Stimulated activated CD4-positive, alpha-beta T cell treated with anti-CD3 and anti-CD28 coated beads, TNF-alpha, amount 100 ng/mL, for 4 hours (primary cell): ENCODE data around the gene OR1F1.
A peak's percentile ranks its signal among the peaks of the same experiment; 100 is the strongest.
"Not testable (repeated sequence)": the region's sequence is repeated elsewhere in the genome, so short reads cannot be mapped to it uniquely, and the experiment has no call there.

ENCODE experiments used
- DNase-seq, 3 experiments: peaks; one replicate each; pipeline ENCODE4 v3.0.0-alpha.2; 2020; ENCODE audit warnings: low read depth in 3 of 3

Gene OR1F1

DNA sequence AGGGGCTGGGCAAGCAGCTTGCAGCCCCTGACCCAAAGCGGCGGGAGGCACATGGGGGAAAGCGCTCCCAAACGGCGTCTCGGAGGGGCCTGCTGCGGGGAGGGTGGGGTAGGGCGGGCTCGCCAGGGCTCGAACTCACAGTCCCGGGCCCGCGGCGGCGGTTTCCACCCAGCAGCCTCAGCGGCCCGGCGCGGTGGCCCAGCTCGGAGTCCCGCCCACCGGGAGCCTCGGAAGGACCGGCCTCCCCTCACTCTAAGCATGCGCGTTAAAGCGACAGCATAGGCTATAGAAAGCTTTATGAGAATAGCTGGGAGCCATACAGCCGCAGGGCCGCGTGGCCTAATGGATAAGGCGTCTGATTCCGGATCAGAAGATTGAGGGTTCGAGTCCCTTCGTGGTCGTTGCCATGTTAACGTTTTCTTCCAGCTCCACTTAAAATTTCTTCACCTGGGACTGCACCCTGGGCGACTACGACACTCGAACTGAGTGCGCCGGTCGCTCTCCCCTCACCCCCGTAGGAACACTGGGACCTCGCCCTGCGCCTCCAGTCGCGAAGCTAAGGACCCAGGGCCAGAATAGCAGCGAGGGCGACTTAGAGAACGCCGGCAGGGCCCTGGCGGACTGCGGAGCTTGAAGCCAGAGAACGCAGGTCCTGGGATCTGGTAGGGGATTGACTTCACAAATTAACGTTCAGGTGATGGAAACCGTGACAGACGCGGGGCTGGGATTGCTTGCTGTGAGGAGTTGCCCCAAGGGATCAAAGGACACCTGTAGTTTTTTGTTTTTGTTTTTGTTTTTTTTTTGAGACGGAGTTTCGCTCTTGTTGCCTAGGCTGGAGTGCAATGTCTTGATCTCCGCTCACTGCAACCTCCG, 37.4 kb upstream of the OR1F1 start:
- peak; percentile 96 to 99 (median 97) for DNase-seq

- no peak for DNase-seq
Observed at GRCh38 chr16:3152027-3152276, 36.1 kb upstream of the OR1F1 start.

DNA sequence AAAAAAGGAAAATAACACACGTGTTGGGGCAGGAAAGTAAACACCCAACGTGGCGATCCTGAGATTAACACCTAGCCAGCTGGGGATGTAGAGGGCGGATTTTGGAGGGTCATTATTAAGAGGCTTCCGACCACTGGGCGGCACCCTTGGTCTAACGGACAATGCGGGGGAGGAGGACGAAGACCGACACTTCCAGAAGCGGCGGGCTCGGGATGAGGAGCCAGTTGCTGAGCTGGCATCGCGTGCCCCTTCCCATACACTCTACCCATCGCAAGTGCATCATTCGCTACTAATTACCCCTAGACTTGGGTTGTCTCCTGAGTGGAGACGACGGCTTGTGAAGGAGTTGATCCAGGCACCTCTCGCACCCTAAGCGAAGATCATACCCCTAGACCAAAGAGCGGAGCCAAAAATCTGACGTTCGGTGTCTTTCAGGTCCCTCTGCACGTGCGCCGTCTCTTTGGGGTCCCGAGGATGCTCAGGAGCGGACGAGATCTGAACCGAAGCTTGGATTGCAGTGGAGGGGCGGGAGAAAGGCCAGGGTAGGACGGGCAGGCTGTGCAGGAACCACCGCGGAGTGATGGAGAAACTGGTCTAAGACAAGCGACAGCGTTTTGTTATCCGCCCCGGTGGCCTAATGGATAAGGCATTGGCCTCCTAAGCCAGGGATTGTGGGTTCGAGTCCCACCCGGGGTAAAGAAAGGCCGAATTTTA, 35.6 kb upstream of the OR1F1 start:
- peak; percentile 60 to 85 (median 70) for DNase-seq

GRCh38 chr16:3152991-3153368, 35.0 kb upstream of the OR1F1 start:
- DNase-seq = no peak

DNA sequence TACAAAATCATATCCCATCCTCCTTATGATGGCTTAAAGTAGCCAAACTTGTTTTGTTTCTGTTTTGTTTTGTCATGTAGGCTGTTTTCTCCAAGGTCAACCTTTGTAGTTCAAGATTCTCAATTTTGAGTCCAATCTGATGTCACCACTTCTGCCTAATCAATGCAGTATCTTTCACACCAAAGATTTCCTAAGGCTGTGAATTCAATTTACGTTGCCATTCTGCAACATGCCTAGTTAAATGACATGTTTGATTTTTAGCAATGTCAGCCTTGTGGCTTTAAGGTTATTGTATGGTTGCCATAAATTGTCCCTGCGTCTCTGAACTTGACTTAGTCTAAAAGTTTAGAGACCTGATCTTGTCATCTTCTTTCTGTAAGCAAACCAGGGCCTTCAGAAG, 32.8 kb upstream of the OR1F1 start:
- DNase-seq = no peak

- no peak for DNase-seq
Observed at GRCh38 chr16:3155972-3156371, 32.0 kb upstream of the OR1F1 start.

GRCh38 chr16:3157229-3158025, 30.6 kb upstream of the OR1F1 start:
- DNase-seq = peak in 1 of 3 experiments; percentile 26

- DNase-seq = no peak
Observed at GRCh38 chr16:3158026-3158509, 29.9 kb upstream of the OR1F1 start.

DNA sequence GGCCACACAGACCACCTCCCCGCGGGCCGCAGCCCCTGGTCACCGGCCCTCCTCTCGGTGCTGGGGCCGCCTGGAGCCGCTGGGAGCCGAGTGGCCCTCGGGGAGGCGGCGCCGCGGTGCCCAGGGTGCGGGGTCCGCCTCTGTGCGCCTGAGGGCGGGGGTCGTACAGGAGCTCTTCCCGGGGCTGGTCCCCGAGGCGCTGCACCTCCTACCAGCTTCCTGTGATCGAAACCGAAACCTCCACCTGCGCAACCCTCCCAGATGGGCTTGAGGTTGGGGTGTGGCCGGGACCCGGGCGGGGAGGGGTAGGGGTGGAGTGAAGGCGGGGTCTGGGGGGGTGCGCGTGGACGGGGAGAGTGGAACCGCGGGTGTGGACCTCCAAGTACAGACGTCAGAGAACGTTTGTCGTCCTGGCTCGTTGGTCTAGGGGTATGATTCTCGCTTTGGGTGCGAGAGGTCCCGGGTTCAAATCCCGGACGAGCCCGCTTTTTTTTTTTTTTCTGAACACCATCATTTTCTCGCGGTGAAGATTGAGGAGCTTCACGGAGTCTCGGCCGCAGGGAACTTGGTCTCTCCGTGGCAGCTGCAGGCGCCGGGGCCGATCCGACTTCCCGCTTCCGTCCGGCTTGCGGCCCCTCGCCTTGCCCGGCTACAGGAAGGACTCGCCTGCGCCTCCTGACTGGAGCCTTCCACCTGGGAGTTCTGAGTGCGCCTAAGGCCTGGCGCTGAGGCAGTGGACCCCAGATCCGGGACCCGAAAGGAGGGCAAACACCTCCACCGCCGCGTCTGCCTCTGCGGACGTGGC, 29.3 kb upstream of the OR1F1 start:
- DNase-seq = peak; percentile 62 to 93 (median 86)

DNA sequence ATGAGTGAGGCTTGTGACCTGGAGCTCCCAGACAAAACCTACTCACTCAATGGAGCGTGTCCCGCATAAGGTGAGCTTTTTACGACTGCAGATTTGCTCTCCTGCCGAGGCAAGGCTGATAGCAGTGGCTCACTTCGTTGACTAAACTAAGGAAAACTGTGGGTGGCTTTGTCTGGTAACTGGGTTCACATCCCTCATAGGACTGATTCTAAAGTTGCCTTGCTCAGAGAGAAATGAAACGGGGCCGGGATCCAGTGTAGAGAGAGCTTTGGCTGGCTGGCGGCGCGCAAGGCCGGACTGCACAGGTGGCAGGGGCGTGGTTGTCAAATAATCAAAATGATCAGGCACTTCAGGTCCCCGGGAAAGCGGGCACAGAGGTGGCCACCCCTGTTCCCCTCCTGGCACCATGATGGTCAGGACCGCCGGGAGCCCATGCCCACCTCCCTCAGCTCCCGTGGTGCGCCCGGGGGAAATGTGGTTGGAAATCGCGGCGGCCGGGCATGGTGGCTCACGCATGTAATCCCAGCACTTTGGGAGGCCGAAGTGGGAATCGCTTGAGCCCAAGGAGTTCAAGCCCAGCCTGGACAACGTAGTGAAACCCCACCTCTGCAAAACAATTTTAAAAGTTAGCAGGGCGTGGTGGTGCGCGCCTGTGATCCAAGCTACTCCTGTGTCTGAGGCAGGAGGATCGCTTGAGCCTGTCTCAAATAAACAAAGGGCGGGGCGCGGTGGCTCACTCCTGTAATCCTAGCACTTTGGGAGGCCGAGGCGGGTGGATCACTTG, 26.6 kb upstream of the OR1F1 start:
- no peak for DNase-seq

GRCh38 chr16:3164121-3164991, 23.6 kb upstream of the OR1F1 start:
- DNase-seq = no peak

DNA sequence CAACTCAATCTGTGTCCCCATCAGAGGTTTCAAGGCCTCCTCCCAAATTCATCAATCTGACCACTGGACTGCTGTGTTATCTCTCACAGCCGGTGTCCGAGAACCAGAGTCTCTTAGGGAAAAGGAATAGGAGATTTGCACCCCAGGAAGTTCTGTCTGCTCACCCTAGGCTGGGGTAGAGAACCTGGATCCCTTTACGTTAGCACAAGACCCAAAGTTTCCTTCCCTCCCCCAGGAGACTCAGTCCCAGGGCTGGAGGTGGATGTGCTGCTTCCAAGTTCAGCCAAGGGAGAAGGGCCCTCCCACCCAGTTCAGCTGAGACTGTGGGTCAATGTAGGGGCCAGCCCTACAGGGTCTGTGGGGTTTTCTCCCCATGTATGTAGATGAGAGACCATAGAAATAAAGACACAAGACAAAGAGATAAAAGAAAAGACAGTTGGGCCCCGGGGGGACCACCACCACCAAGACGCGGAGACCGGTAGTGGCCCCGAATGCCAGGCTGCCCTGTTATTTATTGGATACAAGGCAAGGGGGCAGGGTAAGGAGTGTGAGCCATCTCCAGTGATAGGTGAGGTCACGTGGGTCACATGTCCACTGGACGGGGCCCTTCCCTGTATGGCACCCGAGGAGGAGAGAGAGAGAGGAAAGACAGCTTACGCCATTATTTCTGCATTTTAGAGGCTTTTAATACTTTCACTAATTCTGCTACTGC, 22.7 kb upstream of the OR1F1 start:
- no peak for DNase-seq

GRCh38 chr16:3166505-3166886, 21.5 kb upstream of the OR1F1 start:
- DNase-seq = no peak

GRCh38 chr16:3168729-3169128, 19.3 kb upstream of the OR1F1 start:
- DNase-seq = not testable (repeated sequence)

DNA sequence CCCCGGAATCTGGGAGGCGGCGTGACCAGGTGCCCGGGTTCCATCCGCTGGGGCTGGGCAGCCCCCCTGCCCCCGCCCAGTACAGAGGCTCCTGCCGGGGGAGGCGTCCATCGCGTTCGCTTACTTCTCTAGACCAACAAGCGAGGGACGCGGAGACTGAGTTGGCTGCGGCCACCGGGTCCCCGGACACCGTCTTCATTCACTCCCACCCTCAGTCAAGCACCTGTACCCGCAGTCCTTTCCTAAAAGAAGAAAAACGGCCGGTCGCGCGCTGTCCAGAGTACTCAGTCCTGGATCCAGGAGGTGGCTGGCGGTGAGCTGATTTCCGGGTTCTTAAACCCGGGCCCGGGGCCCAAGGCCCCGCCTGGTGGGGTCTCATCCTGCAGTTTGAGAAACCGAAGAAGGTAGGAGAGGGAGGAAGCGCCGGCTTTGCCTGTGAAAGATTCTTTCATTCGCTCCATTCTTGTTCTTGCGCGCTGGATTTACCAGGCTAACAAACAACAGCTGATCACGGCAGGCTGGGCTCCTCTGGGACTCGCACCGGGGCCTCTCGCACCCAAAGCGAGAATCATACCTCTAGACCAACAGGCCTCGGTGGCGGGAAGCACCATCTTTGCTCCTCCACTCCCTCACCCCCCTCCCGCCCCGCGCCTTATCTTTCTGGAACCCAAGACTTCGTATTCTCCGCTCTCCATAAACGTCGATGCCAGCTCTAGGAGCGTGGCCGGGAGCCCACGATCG, 17.4 kb upstream of the OR1F1 start:
- DNase-seq = no peak

DNA sequence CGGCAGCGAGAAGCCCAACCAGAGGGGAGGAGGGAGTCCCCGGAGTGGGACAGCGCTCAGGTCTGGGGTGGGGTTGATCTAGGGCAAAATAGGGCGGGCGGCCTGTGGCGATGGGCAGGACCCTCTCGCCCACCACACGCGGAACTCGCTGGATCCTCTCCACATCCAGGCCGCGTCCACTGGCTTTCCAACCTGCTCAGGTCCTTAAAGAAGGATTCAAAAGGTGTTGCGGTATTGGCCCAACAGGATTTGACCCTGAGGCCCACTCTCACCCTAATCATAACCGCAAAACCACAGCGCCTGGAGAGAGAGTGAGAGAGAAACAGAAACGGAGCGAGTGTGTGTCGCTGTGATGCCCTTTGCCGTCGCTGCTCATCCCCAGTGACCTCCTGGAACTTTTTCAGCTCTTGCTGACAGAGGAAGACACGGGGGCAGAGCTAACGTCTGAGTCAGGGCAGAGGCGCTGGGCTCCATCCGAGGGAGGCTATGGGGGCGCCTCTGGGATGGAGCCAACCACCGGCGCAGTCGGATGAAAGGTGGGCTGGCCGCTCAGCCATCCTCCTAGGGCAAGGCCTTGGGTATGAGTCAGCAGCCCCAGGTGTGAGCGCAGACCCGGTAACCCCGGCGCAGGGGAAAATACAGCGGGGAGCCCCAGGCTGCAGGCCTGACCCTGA, 16.7 kb upstream of the OR1F1 start:
- DNase-seq = peak in 2 of 3 experiments; percentile 51 to 58

GRCh38 chr16:3171855-3172593, 16.0 kb upstream of the OR1F1 start:
- DNase-seq = no peak
